H9 (cell line): Measurements from ENCODE around the gene CTNNBL1. TPM values are rescaled to one million over a fixed set of nuclear protein-coding genes. Genes with fewer than 3 reads are reported as not detected.

Experiments used
- DNase-seq: peaks from one replicate; pipeline ENCODE4 v3.0.0-alpha.2; 2017
- H2AFZ ChIP-seq: one replicate; pipeline ENCODE4 v1.6.1; 2013; ENCODE audit warnings: mild to moderate bottlenecking, low read length, control low read depth, moderate library complexity
- H2AK5ac ChIP-seq: 2 replicates; pipeline ENCODE4 v1.6.1; 2013; ENCODE audit warnings: low read length, control low read depth, mixed read lengths; ENCODE audit not compliant: insufficient read length
- H2BK120ac ChIP-seq: one replicate; pipeline ENCODE4 v1.6.1; 2013; ENCODE audit warnings: low read depth, mild to moderate bottlenecking, low read length, control low read depth, inconsistent platforms; ENCODE audit not compliant: poor library complexity, severe bottlenecking
- H2BK12ac ChIP-seq: 2 replicates; pipeline ENCODE4 v1.6.1; 2013; ENCODE audit warnings: low read length, control low read depth, mixed read lengths, low read depth; ENCODE audit not compliant: insufficient read length
- H2BK15ac ChIP-seq: 2 replicates; pipeline ENCODE4 v1.6.1; 2013; ENCODE audit warnings: low read depth, low read length, control low read depth
- H2BK20ac ChIP-seq: one replicate; pipeline ENCODE4 v1.6.1; 2013; ENCODE audit warnings: low read depth, mild to moderate bottlenecking, low read length, control low read depth, inconsistent platforms; ENCODE audit not compliant: poor library complexity, severe bottlenecking
- H2BK5ac ChIP-seq: 2 replicates; pipeline ENCODE4 v1.6.1; 2013; ENCODE audit warnings: low read length, control low read depth, mixed read lengths; ENCODE audit not compliant: insufficient read length
- H3K14ac ChIP-seq: 2 replicates; pipeline ENCODE4 v1.6.1; 2013; ENCODE audit warnings: low read length, control low read depth; ENCODE audit not compliant: insufficient read depth
- H3K18ac ChIP-seq: 2 replicates; pipeline ENCODE4 v1.6.1; 2013; ENCODE audit warnings: low read depth, mild to moderate bottlenecking, mixed read lengths, low read length, control low read depth; ENCODE audit not compliant: insufficient read length
- H3K23ac ChIP-seq: 2 replicates; pipeline ENCODE4 v1.6.1; 2013; ENCODE audit warnings: low read length, control low read depth, mixed read lengths, low read depth; ENCODE audit not compliant: insufficient read length
- H3K23me2 ChIP-seq: 2 replicates; pipeline ENCODE4 v1.6.1; 2013; ENCODE audit warnings: low read depth, mild to moderate bottlenecking, mixed read lengths, low read length, control low read depth; ENCODE audit not compliant: insufficient read length, poor library complexity, severe bottlenecking
- H3K27ac ChIP-seq: 2 replicates; pipeline ENCODE4 v1.5.1; 2013; ENCODE audit warnings: low read length, control low read depth, mixed read lengths, low read depth; ENCODE audit not compliant: insufficient read length
- H3K27me3 ChIP-seq: 2 replicates; pipeline ENCODE4 v1.6.1; 2013; ENCODE audit warnings: low read length, control low read depth, inconsistent platforms; ENCODE audit not compliant: insufficient read depth
- H3K4ac ChIP-seq: 2 replicates; pipeline ENCODE4 v1.6.1; 2013; ENCODE audit warnings: low read depth, mild to moderate bottlenecking, control low read depth, inconsistent platforms, low read length, moderate library complexity
- H3K4me1 ChIP-seq: 2 replicates; pipeline ENCODE4 v1.6.1; 2013; ENCODE audit warnings: low read length, control low read depth, inconsistent platforms; ENCODE audit not compliant: insufficient read depth
- H3K4me2 ChIP-seq: 2 replicates; pipeline ENCODE4 v1.6.1; 2013; ENCODE audit warnings: low read length, control low read depth, mixed read lengths; ENCODE audit not compliant: insufficient read length, insufficient read depth
- H3K56ac ChIP-seq: 2 replicates; pipeline ENCODE4 v1.6.1; 2013; ENCODE audit warnings: low read depth, mild to moderate bottlenecking, mixed read lengths, low read length, control low read depth; ENCODE audit not compliant: insufficient read length
- H3K79me1 ChIP-seq: 2 replicates; pipeline ENCODE4 v1.6.1; 2013; ENCODE audit warnings: low read depth, mild to moderate bottlenecking, moderate library complexity, low read length, control low read depth, inconsistent platforms; ENCODE audit not compliant: insufficient read depth, poor library complexity, severe bottlenecking
- H3K79me2 ChIP-seq: 2 replicates; pipeline ENCODE4 v1.6.1; 2013; ENCODE audit warnings: low read length, control low read depth, inconsistent platforms; ENCODE audit not compliant: insufficient read depth
- H3K9ac ChIP-seq: 2 replicates; pipeline ENCODE4 v1.6.1; 2013; ENCODE audit warnings: low read length, control low read depth, mixed read lengths; ENCODE audit not compliant: insufficient read length; ENCODE audit errors: extremely low read depth
- H3K9me3 ChIP-seq: one replicate; pipeline ENCODE4 v1.6.1; 2013; ENCODE audit warnings: low read depth, low read length, inconsistent platforms; ENCODE audit not compliant: control insufficient read depth
- H3T11ph ChIP-seq: one replicate; pipeline ENCODE4 v1.6.1; 2013; ENCODE audit warnings: mild to moderate bottlenecking, low read length, control low read depth, inconsistent platforms
- H4K20me1 ChIP-seq: one replicate; pipeline ENCODE4 v1.6.1; 2013; ENCODE audit not compliant: control insufficient read depth, insufficient read length, insufficient read depth
- H4K5ac ChIP-seq: 2 replicates; pipeline ENCODE4 v1.6.1; 2013; ENCODE audit warnings: low read depth, mild to moderate bottlenecking, mixed read lengths, low read length, control low read depth; ENCODE audit not compliant: insufficient read length
- H4K8ac ChIP-seq: replicated peaks from 2 replicates; pipeline ENCODE4 v1.6.1; 2013; ENCODE audit warnings: low read length, control low read depth, mixed read lengths, low read depth; ENCODE audit not compliant: insufficient read length
- H4K91ac ChIP-seq: 2 replicates; pipeline ENCODE4 v1.6.1; 2013; ENCODE audit warnings: low read depth, mild to moderate bottlenecking, moderate library complexity, mixed read lengths, low read length, control low read depth; ENCODE audit not compliant: insufficient read length
- H3K27ac Mint-ChIP-seq, 3 experiments: 2 replicates in 2 of 3; 3 replicates in 1 of 3; pipeline ENCODE4 v1.8.0; 2020 to 2021; ENCODE audit warnings: mixed read lengths in 3 of 3, mild to moderate bottlenecking in 1 of 3, moderate library complexity in 1 of 3
- H3K27me3 Mint-ChIP-seq: 2 replicates; pipeline ENCODE4 v1.8.0; 2021; ENCODE audit warnings: low read depth, mild to moderate bottlenecking, moderate library complexity, mixed read lengths
- H3K36me3 Mint-ChIP-seq, 3 experiments: 2 replicates in 2 of 3; 3 replicates in 1 of 3; pipeline ENCODE4 v1.8.0; 2020 to 2021; ENCODE audit warnings: low read depth in 3 of 3, mixed read lengths in 3 of 3; ENCODE audit not compliant: insufficient read depth in 1 of 3
- H3K4me1 Mint-ChIP-seq, 2 experiments: 2 replicates each; pipeline ENCODE4 v1.8.0; 2020; ENCODE audit warnings: mixed read lengths in 2 of 2
- H3K4me3 Mint-ChIP-seq, 2 experiments: 2 replicates in 1 of 2; 3 replicates in 1 of 2; pipeline ENCODE4 v1.8.0; 2020 to 2021; ENCODE audit warnings: mild to moderate bottlenecking in 2 of 2, mixed read lengths in 2 of 2, moderate library complexity in 1 of 2
- H3K9me3 Mint-ChIP-seq, 2 experiments: 2 replicates in 1 of 2; 3 replicates in 1 of 2; pipeline ENCODE4 v1.8.0; 2020; ENCODE audit warnings: mild to moderate bottlenecking in 2 of 2, mixed read lengths in 2 of 2, moderate library complexity in 1 of 2
- WGBS: extraction: QIAGEN DNeasy Blood & Tissue Kit; methylation state at CpG from one replicate; pipeline ENCODE4 v1.1.7; 2013; ENCODE audit warnings: missing lambda C conversion rate, low lambda C conversion rate, mixed read lengths; ENCODE audit not compliant: insufficient read length; ENCODE audit errors: extremely low coverage; 5-methylcytosine and 5-hydroxymethylcytosine counted together
- total RNA-seq: library from RNA; stranded (reverse); gene quantifications from 2 replicates; pipeline ENCODE4 v1.2.1, GENCODE V29; 2021
- TF ChIP-seq, protein P1 (sequence below): fragments of 200-600 bp; sonication (generic); conservative IDR thresholded peaks from 3 replicates; pipeline ENCODE4 v1.8.0; 2021; ENCODE audit warnings: antibody characterized with exemption, mild to moderate bottlenecking

CTNNBL1 gene
- total RNA-seq, 1 experiment from 2014 or later = 67.2 TPM

DNA sequence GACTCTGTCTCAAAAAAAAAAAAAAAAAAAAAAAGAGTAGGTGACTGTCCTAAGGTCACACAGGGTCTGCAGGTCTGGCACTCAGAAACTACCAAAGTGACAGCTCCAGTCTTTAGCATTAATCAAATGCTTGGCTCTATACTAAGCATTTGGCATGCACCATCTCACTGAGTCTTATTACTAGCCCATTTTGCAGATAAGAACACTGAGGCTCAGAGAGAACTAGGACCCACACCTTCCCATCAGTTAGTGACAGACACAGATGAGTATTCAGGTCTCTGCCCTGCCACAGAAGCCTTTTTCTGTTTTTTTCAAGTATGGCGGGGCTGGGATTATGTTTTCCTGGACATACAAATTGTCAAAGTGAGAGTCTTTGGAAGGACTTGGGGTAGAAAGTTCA lies 186.0 kb downstream of the CTNNBL1 start:
- Histone ChIP-seq H3K27ac (no peak overlapping the region), H3K4me2 (no peak overlapping the region), H3K79me2 (no peaks in the 10 kb centered on the region), H4K20me1 (no peaks in the 10 kb centered on the region), H2BK120ac (no peak overlapping the region), H4K5ac (no peak overlapping the region), H3K23me2 (no peaks in the 10 kb centered on the region), H3K18ac (no peak overlapping the region), H2BK5ac (no peak overlapping the region), H3K23ac (no peak overlapping the region), H2AK5ac (no peak overlapping the region), H3K79me1 (no peaks in the 10 kb centered on the region), H2BK20ac (no peak overlapping the region), H2BK12ac (no peak overlapping the region), H2BK15ac (no peak overlapping the region), H4K8ac (no peak overlapping the region), H3K4me1 (no peaks in the 10 kb centered on the region), H3T11ph (no peak overlapping the region), H3K4ac (no peak overlapping the region), H2AFZ (no peak overlapping the region), H3K9me3 (no peaks in the 10 kb centered on the region), H3K9ac (no peak overlapping the region), H3K14ac (no peak overlapping the region), H4K91ac (no peak overlapping the region), H3K56ac (no peak overlapping the region), H3K27me3 (no peaks in the 10 kb centered on the region)
- Mint-ChIP-seq H3K9me3 (no peaks in the 10 kb centered on the region), H3K4me3 (no peak overlapping the region), H3K36me3 (no peaks in the 10 kb centered on the region; a peak in 1 of 7 replicates), H3K4me1 (peaks cover 6 to 21% of the 10 kb centered on the region in 2 experiments), H3K27me3 (no peaks in the 10 kb centered on the region), H3K27ac (no peak overlapping the region)
- WGBS = no CpG with 5 or more reads among the region's 1 CpG
- TF ChIP-seq, protein P1, sequence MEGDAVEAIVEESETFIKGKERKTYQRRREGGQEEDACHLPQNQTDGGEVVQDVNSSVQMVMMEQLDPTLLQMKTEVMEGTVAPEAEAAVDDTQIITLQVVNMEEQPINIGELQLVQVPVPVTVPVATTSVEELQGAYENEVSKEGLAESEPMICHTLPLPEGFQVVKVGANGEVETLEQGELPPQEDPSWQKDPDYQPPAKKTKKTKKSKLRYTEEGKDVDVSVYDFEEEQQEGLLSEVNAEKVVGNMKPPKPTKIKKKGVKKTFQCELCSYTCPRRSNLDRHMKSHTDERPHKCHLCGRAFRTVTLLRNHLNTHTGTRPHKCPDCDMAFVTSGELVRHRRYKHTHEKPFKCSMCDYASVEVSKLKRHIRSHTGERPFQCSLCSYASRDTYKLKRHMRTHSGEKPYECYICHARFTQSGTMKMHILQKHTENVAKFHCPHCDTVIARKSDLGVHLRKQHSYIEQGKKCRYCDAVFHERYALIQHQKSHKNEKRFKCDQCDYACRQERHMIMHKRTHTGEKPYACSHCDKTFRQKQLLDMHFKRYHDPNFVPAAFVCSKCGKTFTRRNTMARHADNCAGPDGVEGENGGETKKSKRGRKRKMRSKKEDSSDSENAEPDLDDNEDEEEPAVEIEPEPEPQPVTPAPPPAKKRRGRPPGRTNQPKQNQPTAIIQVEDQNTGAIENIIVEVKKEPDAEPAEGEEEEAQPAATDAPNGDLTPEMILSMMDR = no peak
- DNase-seq = no peak
